Breast epithelium (tissue), 3 donors: Measurements from ENCODE around the gene COX10.

Experiments used
- CTCF ChIP-seq, 3 donors: fragments of 450-650 bp; IDR thresholded peaks; one replicate each; pipeline ENCODE4 v1.5.1; 2016 to 2017; ENCODE audit warnings: antibody characterized with exemption in 3 of 3, mild to moderate bottlenecking in 3 of 3, moderate library complexity in 3 of 3
- POLR2A ChIP-seq: fragments of 450-650 bp; IDR thresholded peaks from one replicate; pipeline ENCODE4 v1.6.1; 2016; ENCODE audit warnings: antibody characterized with exemption, mild to moderate bottlenecking, moderate library complexity
- POLR2AphosphoS5 ChIP-seq, 3 donors: sonication (generic); formaldehyde crosslinking; IDR thresholded peaks; one replicate each; pipeline ENCODE4 v1.6.1; 2017; ENCODE audit warnings: antibody characterized with exemption in 3 of 3

- TF ChIP-seq POLR2A (no peak), CTCF (IDR thresholded peaks at IDR 0.05) (no peak), POLR2AphosphoS5 (IDR thresholded peaks at IDR 0.05) (no peak)
Measured at GRCh38 chr17:14204546-14204945, 135.2 kb downstream of the COX10 start.
